Pons (tissue), 1 donor: ENCODE measurements around the gene DNAJC11.
A peak's percentile ranks its signal among the peaks of the same experiment; 100 is the strongest.
"Not testable (repeated sequence)": the region's sequence is repeated elsewhere in the genome, so short reads cannot be mapped to it uniquely, and the experiment has no call there.

Experiments used
- DNase-seq: peaks from one replicate; pipeline ENCODE4 v3.0.0-alpha.2; 2016; ENCODE audit warnings: low spot score

Gene DNAJC11

GRCh38 chr1:6652986-6653385 lies 48.6 kb downstream of the DNAJC11 start:
- DNase-seq: no peak

- DNase-seq: no peak
These were observed 49.7 kb downstream of the DNAJC11 start for GRCh38 chr1:6651909-6652308.

- no peak for DNase-seq
These were observed 53.1 kb downstream of the DNAJC11 start for GRCh38 chr1:6648556-6648955.

- DNase-seq: peak; percentile 37
These were observed 55.0 kb downstream of the DNAJC11 start for GRCh38 chr1:6646499-6647148.

GRCh38 chr1:6645018-6645417 lies 56.6 kb downstream of the DNAJC11 start:
- no peak for DNase-seq

- DNase-seq: not testable (repeated sequence)
These were observed 60.7 kb downstream of the DNAJC11 start for GRCh38 chr1:6640867-6641266.

GRCh38 chr1:6638226-6638625 lies 63.4 kb downstream of the DNAJC11 start:
- no peak for DNase-seq

- no peak for DNase-seq
These were observed 63.8 kb downstream of the DNAJC11 start for GRCh38 chr1:6637770-6638169.

- not testable (repeated sequence) for DNase-seq
These were observed 64.8 kb downstream of the DNAJC11 start for GRCh38 chr1:6636778-6637177.

- no peak for DNase-seq
These were observed 65.5 kb downstream of the DNAJC11 start for GRCh38 chr1:6635910-6636760.

- DNase-seq: no peak
These were observed 66.3 kb downstream of the DNAJC11 start for GRCh38 chr1:6635161-6635909.

- no peak for DNase-seq
These were observed 67.1 kb downstream of the DNAJC11 start for GRCh38 chr1:6634371-6635052.

GRCh38 chr1:6632588-6633514 lies 68.8 kb downstream of the DNAJC11 start:
- no peak for DNase-seq

GRCh38 chr1:6631058-6631457 lies 70.6 kb downstream of the DNAJC11 start:
- DNase-seq: no peak

- DNase-seq: no peak
These were observed 71.6 kb downstream of the DNAJC11 start for GRCh38 chr1:6630027-6630426.

- DNase-seq: no peak
These were observed 72.6 kb downstream of the DNAJC11 start for GRCh38 chr1:6628971-6629479.

- DNase-seq: no peak
These were observed 73.6 kb downstream of the DNAJC11 start for GRCh38 chr1:6627841-6628545.

GRCh38 chr1:6627031-6627430 lies 74.6 kb downstream of the DNAJC11 start:
- DNase-seq: no peak

GRCh38 chr1:6625584-6626149 lies 75.9 kb downstream of the DNAJC11 start:
- DNase-seq: no peak
